ENCODE data around the gene IBTK. TPM values are rescaled to one million over a fixed set of nuclear protein-coding genes. Genes with fewer than 3 reads are reported as not detected.

Gene IBTK
- total RNA-seq, 1 donor from 2014 or later, result 15.5 TPM

DNA sequence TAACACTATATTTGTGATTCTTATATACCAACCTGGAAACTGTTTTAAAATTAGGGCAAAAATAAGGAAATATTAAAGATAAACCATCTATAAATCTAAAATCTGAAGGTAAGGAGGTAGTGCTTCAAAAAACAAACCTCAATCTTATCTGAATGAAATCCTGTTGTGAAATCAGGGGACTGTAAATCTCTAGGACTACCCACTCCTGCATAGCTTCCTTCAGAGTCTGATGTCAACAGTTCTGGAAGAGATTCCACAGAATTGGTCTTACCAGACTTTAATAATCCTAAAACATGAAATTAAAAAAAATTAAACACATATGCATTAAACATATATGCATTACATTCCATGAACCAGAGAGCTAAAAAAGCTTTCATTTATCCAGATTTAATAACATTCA is 51.4 kb downstream of the IBTK start:
- intact Hi-C loops (cut with DNase I), result no loop called here
- H3K4me3 ChIP-seq, result no peak overlapping the region
- TF ChIP-seq POLR2AphosphoS5 (IDR thresholded peaks at IDR 0.05; ENCODE audit: insufficient read depth in 1 of 2, low read depth in 1 of 2) (no peak), POLR2A (IDR thresholded peaks at IDR 0.05) (no peak)
- TF ChIP-seq, protein P1, sequence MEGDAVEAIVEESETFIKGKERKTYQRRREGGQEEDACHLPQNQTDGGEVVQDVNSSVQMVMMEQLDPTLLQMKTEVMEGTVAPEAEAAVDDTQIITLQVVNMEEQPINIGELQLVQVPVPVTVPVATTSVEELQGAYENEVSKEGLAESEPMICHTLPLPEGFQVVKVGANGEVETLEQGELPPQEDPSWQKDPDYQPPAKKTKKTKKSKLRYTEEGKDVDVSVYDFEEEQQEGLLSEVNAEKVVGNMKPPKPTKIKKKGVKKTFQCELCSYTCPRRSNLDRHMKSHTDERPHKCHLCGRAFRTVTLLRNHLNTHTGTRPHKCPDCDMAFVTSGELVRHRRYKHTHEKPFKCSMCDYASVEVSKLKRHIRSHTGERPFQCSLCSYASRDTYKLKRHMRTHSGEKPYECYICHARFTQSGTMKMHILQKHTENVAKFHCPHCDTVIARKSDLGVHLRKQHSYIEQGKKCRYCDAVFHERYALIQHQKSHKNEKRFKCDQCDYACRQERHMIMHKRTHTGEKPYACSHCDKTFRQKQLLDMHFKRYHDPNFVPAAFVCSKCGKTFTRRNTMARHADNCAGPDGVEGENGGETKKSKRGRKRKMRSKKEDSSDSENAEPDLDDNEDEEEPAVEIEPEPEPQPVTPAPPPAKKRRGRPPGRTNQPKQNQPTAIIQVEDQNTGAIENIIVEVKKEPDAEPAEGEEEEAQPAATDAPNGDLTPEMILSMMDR (IDR thresholded peaks at IDR 0.05), result no peak
- no peaks in the 10 kb centered on the region for H3K4me1 ChIP-seq
- H3K27ac ChIP-seq, result no peak overlapping the region
- H3K36me3 ChIP-seq, result peaks cover 0 to 78% of the 10 kb centered on the region in 2 donors
- H3K27me3 ChIP-seq, result no peaks in the 10 kb centered on the region
- no peaks in the 10 kb centered on the region for H3K9me3 ChIP-seq
- DNase-seq (ENCODE audit: extremely low spot score in 2 of 2), result no peak

DNA sequence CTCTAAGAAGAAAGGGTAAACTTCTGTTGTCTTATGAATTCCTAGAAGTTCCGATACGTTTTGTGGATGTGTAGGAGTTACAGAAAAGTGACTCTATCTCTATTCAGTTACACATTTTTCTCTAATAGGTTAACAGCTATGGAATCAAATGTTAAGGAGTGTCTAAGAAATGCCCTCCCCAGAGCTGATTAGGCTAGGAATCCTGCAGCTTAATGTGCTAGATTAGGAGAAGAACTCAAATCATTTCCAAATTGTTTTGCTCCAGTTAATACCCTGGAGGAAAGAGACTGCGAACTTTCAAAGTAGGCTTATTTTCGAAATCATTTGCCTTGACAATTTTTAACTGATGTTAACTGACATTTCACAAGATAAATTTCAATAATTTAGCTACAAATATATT is 51.9 kb downstream of the IBTK start:
- Histone ChIP-seq H3K4me1 (no peaks in the 10 kb centered on the region), H3K27me3 (no peaks in the 10 kb centered on the region), H3K9me3 (no peaks in the 10 kb centered on the region), H3K36me3 (peaks cover 0 to 73% of the 10 kb centered on the region in 2 donors), H3K27ac (no peak overlapping the region), H3K4me3 (no peak overlapping the region)
- intact Hi-C loops (cut with DNase I), result no loop called here
- TF ChIP-seq POLR2AphosphoS5 (IDR thresholded peaks at IDR 0.05; ENCODE audit: insufficient read depth in 1 of 2, low read depth in 1 of 2) (no peak), POLR2A (IDR thresholded peaks at IDR 0.05) (no peak)
- TF ChIP-seq, protein P1 (IDR thresholded peaks at IDR 0.05), result no peak
- DNase-seq (ENCODE audit: extremely low spot score in 2 of 2), result no peak

DNA sequence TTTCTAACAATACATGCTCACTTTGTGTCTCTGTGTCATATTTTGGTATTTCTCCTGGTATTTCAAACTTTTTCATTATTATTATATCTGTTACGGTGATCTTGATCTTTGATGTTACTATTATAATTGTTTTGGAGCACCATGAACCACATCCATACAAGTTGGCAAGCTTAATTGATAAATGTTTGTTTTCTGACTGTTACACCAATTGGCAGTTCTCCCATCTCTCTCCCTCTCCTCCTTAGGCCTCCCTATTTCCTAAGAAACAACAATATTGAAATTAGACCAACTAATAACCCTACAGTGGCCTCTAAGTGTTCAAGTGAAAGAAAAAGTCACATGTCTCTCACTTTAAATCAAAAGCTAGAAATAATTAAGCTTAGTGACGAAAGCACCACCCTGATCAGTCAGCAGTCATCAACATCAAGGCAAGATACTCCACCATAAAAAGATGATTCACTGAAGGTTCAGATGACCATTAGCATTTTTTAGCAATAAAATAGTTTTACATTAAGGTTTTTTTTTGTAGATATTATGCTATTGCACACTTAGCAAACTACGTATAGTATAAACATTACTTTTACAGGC is 61.5 kb downstream of the IBTK start:
- Histone ChIP-seq H3K27me3 (no peaks in the 10 kb centered on the region), H3K36me3 (peaks cover 0 to 52% of the 10 kb centered on the region in 2 donors), H3K4me1 (peaks cover 9% of the 10 kb centered on the region), H3K9me3 (no peaks in the 10 kb centered on the region), H3K4me3 (no peak overlapping the region), H3K27ac (no peak overlapping the region)
- TF ChIP-seq, protein P1 (IDR thresholded peaks at IDR 0.05), result no peak
- no peak for TF ChIP-seq POLR2A (IDR thresholded peaks at IDR 0.05)
- TF ChIP-seq POLR2AphosphoS5 (IDR thresholded peaks at IDR 0.05; ENCODE audit: insufficient read depth in 1 of 2, low read depth in 1 of 2), result no peak
- intact Hi-C loops (cut with DNase I), result no loop called here
- no peak for DNase-seq (ENCODE audit: extremely low spot score in 2 of 2)

DNA sequence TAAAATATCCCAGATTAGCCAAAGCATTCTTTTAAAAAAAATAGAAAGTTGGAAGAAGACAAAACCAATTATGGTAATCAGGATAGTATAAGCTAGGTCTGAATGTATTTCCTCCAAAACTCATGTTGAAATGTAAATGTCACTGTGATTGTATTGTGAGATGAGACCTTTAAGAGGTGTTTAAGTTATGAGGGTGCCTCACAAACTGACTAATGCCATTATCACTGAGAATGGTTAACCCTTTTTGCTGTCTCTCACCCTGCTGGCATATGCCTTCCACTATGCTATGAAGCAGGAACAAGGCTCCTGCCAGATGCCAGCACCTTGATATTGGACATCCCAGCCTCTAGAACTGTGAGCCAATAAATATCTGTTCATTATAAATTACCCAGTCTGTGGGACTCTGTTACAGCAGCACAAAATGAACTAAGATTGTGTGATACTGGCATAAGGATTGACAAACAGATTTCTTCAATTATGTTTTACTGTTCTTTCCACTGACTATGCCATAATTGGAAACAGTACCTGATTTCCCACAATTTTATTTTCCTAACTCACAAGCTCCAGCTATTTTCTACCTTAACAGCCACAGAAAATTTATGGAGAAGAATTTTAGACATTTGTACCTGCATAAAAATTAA is 63.8 kb downstream of the IBTK start:
- Histone ChIP-seq H3K36me3 (peaks cover 0 to 35% of the 10 kb centered on the region in 2 donors), H3K27me3 (no peaks in the 10 kb centered on the region), H3K4me1 (peaks cover 9% of the 10 kb centered on the region), H3K4me3 (no peak overlapping the region), H3K9me3 (no peaks in the 10 kb centered on the region), H3K27ac (no peak overlapping the region)
- TF ChIP-seq, protein P1 (IDR thresholded peaks at IDR 0.05), result no peak
- TF ChIP-seq POLR2A (IDR thresholded peaks at IDR 0.05) (no peak), POLR2AphosphoS5 (IDR thresholded peaks at IDR 0.05; ENCODE audit: insufficient read depth in 1 of 2, low read depth in 1 of 2) (no peak)
- no peak for DNase-seq (ENCODE audit: extremely low spot score in 2 of 2)
- intact Hi-C loops (cut with DNase I), result no loop called here

DNA sequence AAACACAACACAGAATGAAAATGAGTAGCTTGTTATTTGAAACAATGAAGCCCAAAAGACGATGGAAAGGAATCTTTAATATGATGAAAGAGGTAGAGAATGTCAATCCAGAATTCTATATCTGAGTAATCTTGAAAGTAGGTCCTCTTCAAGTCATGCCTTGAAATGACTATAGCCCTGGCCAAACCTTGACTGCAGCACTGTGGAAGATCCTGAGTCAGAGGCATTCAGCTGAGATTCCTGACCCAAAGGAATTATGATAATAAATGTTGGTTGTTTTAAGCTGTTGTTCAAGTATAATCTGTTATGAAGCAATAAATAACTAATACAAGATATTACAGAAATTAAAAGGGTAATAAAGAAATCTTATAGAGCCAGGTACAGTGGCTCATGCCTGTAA is 64.8 kb downstream of the IBTK start:
- intact Hi-C loops (cut with DNase I), result no loop called here
- Histone ChIP-seq H3K27me3 (no peaks in the 10 kb centered on the region), H3K9me3 (no peaks in the 10 kb centered on the region), H3K4me1 (peaks cover 9% of the 10 kb centered on the region), H3K27ac (no peak overlapping the region), H3K36me3 (peaks cover 0 to 30% of the 10 kb centered on the region in 2 donors), H3K4me3 (no peak overlapping the region)
- TF ChIP-seq POLR2AphosphoS5 (IDR thresholded peaks at IDR 0.05; ENCODE audit: insufficient read depth in 1 of 2, low read depth in 1 of 2) (no peak), POLR2A (IDR thresholded peaks at IDR 0.05) (no peak)
- TF ChIP-seq, protein P1 (IDR thresholded peaks at IDR 0.05), result no peak
- no peak for DNase-seq (ENCODE audit: extremely low spot score in 2 of 2)
